Mesenchymal stem cell (in vitro differentiated cells and primary cell): ENCODE results near the gene SLC35G4.

Experiments used
- DNase-seq: peaks from one replicate; pipeline ENCODE4 v3.0.0-alpha.2; 2013
- H2AFZ ChIP-seq: one replicate; pipeline ENCODE4 v1.6.1; 2013; ENCODE audit warnings: low read depth, mild to moderate bottlenecking, control low read depth, inconsistent platforms, low read length, moderate library complexity
- H2AK5ac ChIP-seq: 2 replicates; pipeline ENCODE4 v1.6.1; 2013; ENCODE audit warnings: low read length, moderate library complexity, mild to moderate bottlenecking, inconsistent platforms; ENCODE audit not compliant: severe bottlenecking
- H2BK120ac ChIP-seq: one replicate; pipeline ENCODE4 v1.6.1; 2013; ENCODE audit warnings: low read depth, mild to moderate bottlenecking, inconsistent platforms, low read length, moderate library complexity
- H2BK12ac ChIP-seq, 2 experiments: one replicate each; pipeline ENCODE4 v1.6.1; 2013; ENCODE audit warnings: inconsistent platforms in 2 of 2, low read length in 2 of 2, mild to moderate bottlenecking in 2 of 2, moderate library complexity in 2 of 2, control low read depth in 1 of 2
- H2BK15ac ChIP-seq: one replicate; pipeline ENCODE4 v1.6.1; 2013; ENCODE audit warnings: mild to moderate bottlenecking, low read depth, inconsistent platforms; ENCODE audit not compliant: poor library complexity, severe bottlenecking
- H2BK5ac ChIP-seq: 2 replicates; pipeline ENCODE4 v1.6.1; 2013; ENCODE audit warnings: low read depth, mild to moderate bottlenecking, low read length, control low read depth, inconsistent platforms; ENCODE audit not compliant: poor library complexity, severe bottlenecking
- H3K14ac ChIP-seq, 2 experiments: one replicate each; pipeline ENCODE4 v1.6.1; 2013; ENCODE audit warnings: inconsistent platforms in 2 of 2, low read length in 2 of 2, control low read depth in 1 of 2, mild to moderate bottlenecking in 1 of 2, moderate library complexity in 1 of 2
- H3K18ac ChIP-seq, 2 experiments: one replicate each; pipeline ENCODE4 v1.6.1; 2013; ENCODE audit warnings: inconsistent platforms in 2 of 2, low read length in 2 of 2, control low read depth in 1 of 2, low read depth in 1 of 2, mild to moderate bottlenecking in 1 of 2
- H3K23ac ChIP-seq, 2 experiments: one replicate each; pipeline ENCODE4 v1.6.1; 2013; ENCODE audit warnings: inconsistent platforms in 2 of 2, low read length in 2 of 2, mild to moderate bottlenecking in 2 of 2, moderate library complexity in 2 of 2, control low read depth in 1 of 2
- H3K27ac ChIP-seq: 2 replicates; pipeline ENCODE4 v1.5.1; 2013; ENCODE audit warnings: mild to moderate bottlenecking, moderate library complexity, low read length, control low read depth, inconsistent platforms; ENCODE audit not compliant: poor library complexity, severe bottlenecking
- H3K27me3 ChIP-seq, 2 experiments: 2 replicates each; pipeline versions ENCODE4 v1.6.1 to v1.7.0; 2013; ENCODE audit warnings: low read length in 2 of 2, mild to moderate bottlenecking in 2 of 2, moderate library complexity in 2 of 2, control low read depth in 1 of 2, inconsistent platforms in 1 of 2; ENCODE audit not compliant: control insufficient read depth in 1 of 2, insufficient read depth in 1 of 2
- H3K36me3 ChIP-seq, 2 experiments: 2 replicates each; pipeline versions ENCODE4 v1.6.1 to v1.7.0; 2013; ENCODE audit warnings: low read length in 2 of 2, control low read depth in 1 of 2, inconsistent platforms in 1 of 2, low read depth in 1 of 2, mild to moderate bottlenecking in 1 of 2; ENCODE audit not compliant: insufficient read depth in 2 of 2, control insufficient read depth in 1 of 2
- H3K4ac ChIP-seq, 2 experiments: one replicate each; pipeline ENCODE4 v1.6.1; 2013; ENCODE audit warnings: inconsistent platforms in 2 of 2, low read length in 2 of 2, mild to moderate bottlenecking in 2 of 2, moderate library complexity in 2 of 2, control low read depth in 1 of 2, low read depth in 1 of 2
- H3K4me1 ChIP-seq: 2 replicates; pipeline ENCODE4 v1.6.1; 2013; ENCODE audit warnings: low read depth, low read length, control low read depth; ENCODE audit not compliant: control insufficient read depth, insufficient read depth
- H3K4me2 ChIP-seq: 2 replicates; pipeline ENCODE4 v1.6.1; 2013; ENCODE audit warnings: low read length, mild to moderate bottlenecking, inconsistent platforms; ENCODE audit not compliant: poor library complexity, severe bottlenecking
- H3K4me3 ChIP-seq, 2 experiments: 2 replicates each; pipeline versions ENCODE4 v1.5.1 to v1.7.0; 2013; ENCODE audit warnings: low read length in 2 of 2, mild to moderate bottlenecking in 2 of 2, control low read depth in 1 of 2, low read depth in 1 of 2; ENCODE audit not compliant: insufficient read depth in 1 of 2
- H3K79me1 ChIP-seq: replicated peaks from 2 replicates; pipeline ENCODE4 v1.6.1; 2013; ENCODE audit warnings: mild to moderate bottlenecking, control low read depth, low read length, inconsistent platforms; ENCODE audit not compliant: poor library complexity, severe bottlenecking
- H3K9ac ChIP-seq: 2 replicates; pipeline ENCODE4 v1.7.0; 2013; ENCODE audit warnings: mild to moderate bottlenecking, low read length, moderate library complexity
- H3K9me3 ChIP-seq: 2 replicates; pipeline ENCODE4 v1.7.0; 2013; ENCODE audit warnings: mild to moderate bottlenecking, low read length; ENCODE audit not compliant: control insufficient read depth
- H4K8ac ChIP-seq: one replicate; pipeline ENCODE4 v1.6.1; 2013; ENCODE audit warnings: inconsistent platforms, mild to moderate bottlenecking, low read length, moderate library complexity
- H4K91ac ChIP-seq: one replicate; pipeline ENCODE4 v1.6.1; 2013; ENCODE audit warnings: mild to moderate bottlenecking, low read length, inconsistent platforms
- WGBS: methylation state at CpG from one replicate; pipeline ENCODE4 v1.1.7; 2013; ENCODE audit warnings: mixed read lengths; 5-methylcytosine and 5-hydroxymethylcytosine counted together

Gene SLC35G4

GRCh38 chr18:11657152-11657551 is 47.8 kb downstream of the SLC35G4 start:
- no peak overlapping the region for H2BK120ac ChIP-seq
- H3K4me1 ChIP-seq = no peaks in the 10 kb centered on the region
- no peak for DNase-seq
- no peak overlapping the region for H4K8ac ChIP-seq
- H3K27me3 ChIP-seq = peaks cover 48 to 68% of the 10 kb centered on the region in 2 experiments
- no peaks in the 10 kb centered on the region for H3K9me3 ChIP-seq
- H3K4me2 ChIP-seq = no peak overlapping the region
- no peak overlapping the region for H4K91ac ChIP-seq
- H3K14ac ChIP-seq = no peak overlapping the region
- H2BK5ac ChIP-seq = no peak overlapping the region
- no peak overlapping the region for H3K9ac ChIP-seq
- H2BK15ac ChIP-seq = no peak overlapping the region
- H3K27ac ChIP-seq = no peak overlapping the region
- no peak overlapping the region for H3K4ac ChIP-seq
- H2AFZ ChIP-seq = no peak overlapping the region
- H3K18ac ChIP-seq = no peak overlapping the region
- no peak overlapping the region for H3K4me3 ChIP-seq
- 81% methylated on average over 9 of the region's 9 CpGs for WGBS
- no peak overlapping the region for H2AK5ac ChIP-seq
- no peaks in the 10 kb centered on the region for H3K79me1 ChIP-seq
- no peaks in the 10 kb centered on the region for H3K36me3 ChIP-seq
- H2BK12ac ChIP-seq = no peak overlapping the region
- no peak overlapping the region for H3K23ac ChIP-seq

- Histone ChIP-seq H4K8ac (no peak overlapping the region), H3K23ac (no peak overlapping the region), H2BK12ac (no peak overlapping the region), H2BK5ac (no peak overlapping the region), H3K27ac (no peak overlapping the region), H3K18ac (no peak overlapping the region), H3K14ac (no peak overlapping the region), H3K4ac (no peak overlapping the region), H2BK120ac (no peak overlapping the region), H3K36me3 (no peaks in the 10 kb centered on the region), H3K79me1 (no peaks in the 10 kb centered on the region), H2BK15ac (no peak overlapping the region), H2AK5ac (no peak overlapping the region), H3K9ac (no peak overlapping the region), H3K4me2 (no peak overlapping the region), H3K9me3 (no peaks in the 10 kb centered on the region), H3K4me1 (no peaks in the 10 kb centered on the region), H2AFZ (no peak overlapping the region), H3K4me3 (no peak overlapping the region), H3K27me3 (peaks cover 52 to 71% of the 10 kb centered on the region in 2 experiments), H4K91ac (no peak overlapping the region)
- DNase-seq = no peak
- WGBS = 83% methylated on average over 8 of the region's 8 CpGs
Observed at GRCh38 chr18:11657554-11657953, 48.2 kb downstream of the SLC35G4 start.

GRCh38 chr18:11658019-11658418 is 48.6 kb downstream of the SLC35G4 start:
- 88% methylated on average over 5 of the region's 5 CpGs for WGBS
- no peak for DNase-seq
- no peak overlapping the region for H2BK120ac ChIP-seq
- no peak overlapping the region for H3K23ac ChIP-seq
- H3K36me3 ChIP-seq = no peaks in the 10 kb centered on the region
- H3K4me1 ChIP-seq = no peaks in the 10 kb centered on the region
- H3K9ac ChIP-seq = no peak overlapping the region
- H4K8ac ChIP-seq = no peak overlapping the region
- H3K14ac ChIP-seq = no peak overlapping the region
- H2BK5ac ChIP-seq = no peak overlapping the region
- no peak overlapping the region for H3K4ac ChIP-seq
- no peak overlapping the region for H3K18ac ChIP-seq
- H3K27ac ChIP-seq = no peak overlapping the region
- no peaks in the 10 kb centered on the region for H3K79me1 ChIP-seq
- peaks cover 56 to 75% of the 10 kb centered on the region in 2 experiments for H3K27me3 ChIP-seq
- H4K91ac ChIP-seq = no peak overlapping the region
- no peak overlapping the region for H3K4me3 ChIP-seq
- H2AK5ac ChIP-seq = no peak overlapping the region
- H3K9me3 ChIP-seq = no peaks in the 10 kb centered on the region
- no peak overlapping the region for H2AFZ ChIP-seq
- no peak overlapping the region for H2BK12ac ChIP-seq
- H2BK15ac ChIP-seq = no peak overlapping the region
- no peak overlapping the region for H3K4me2 ChIP-seq

- no peak overlapping the region for H3K4me2 ChIP-seq
- no peak overlapping the region for H3K18ac ChIP-seq
- H2AFZ ChIP-seq = no peak overlapping the region
- H4K91ac ChIP-seq = no peak overlapping the region
- no peak overlapping the region for H2BK12ac ChIP-seq
- H3K9ac ChIP-seq = no peak overlapping the region
- no peak overlapping the region for H2AK5ac ChIP-seq
- H3K9me3 ChIP-seq = no peaks in the 10 kb centered on the region
- DNase-seq = no peak
- H3K4me1 ChIP-seq = no peaks in the 10 kb centered on the region
- WGBS = 80% methylated on average over 6 of the region's 6 CpGs
- H3K27ac ChIP-seq = no peak overlapping the region
- no peaks in the 10 kb centered on the region for H3K36me3 ChIP-seq
- H3K79me1 ChIP-seq = no peaks in the 10 kb centered on the region
- H3K4me3 ChIP-seq = no peak overlapping the region
- H4K8ac ChIP-seq = no peak overlapping the region
- no peak overlapping the region for H3K23ac ChIP-seq
- H2BK120ac ChIP-seq = no peak overlapping the region
- H2BK15ac ChIP-seq = no peak overlapping the region
- H2BK5ac ChIP-seq = no peak overlapping the region
- H3K14ac ChIP-seq = no peak overlapping the region
- peaks cover 54 to 75% of the 10 kb centered on the region in 2 experiments for H3K27me3 ChIP-seq
- no peak overlapping the region for H3K4ac ChIP-seq
Observed at GRCh38 chr18:11658989-11659388, 49.6 kb downstream of the SLC35G4 start.
